HG03558 (cell line): ENCODE results near the gene PHACTR1.

Source experiments
- ATAC-seq: cut with Tn5 transposase; IDR thresholded peaks from one replicate; pipeline ENCODE4 v1.9.1; 2021; ENCODE audit warnings: moderate number of reproducible peaks; ENCODE audit not compliant: unreplicated experiment; ENCODE audit errors: extremely low read depth

PHACTR1 gene

DNA sequence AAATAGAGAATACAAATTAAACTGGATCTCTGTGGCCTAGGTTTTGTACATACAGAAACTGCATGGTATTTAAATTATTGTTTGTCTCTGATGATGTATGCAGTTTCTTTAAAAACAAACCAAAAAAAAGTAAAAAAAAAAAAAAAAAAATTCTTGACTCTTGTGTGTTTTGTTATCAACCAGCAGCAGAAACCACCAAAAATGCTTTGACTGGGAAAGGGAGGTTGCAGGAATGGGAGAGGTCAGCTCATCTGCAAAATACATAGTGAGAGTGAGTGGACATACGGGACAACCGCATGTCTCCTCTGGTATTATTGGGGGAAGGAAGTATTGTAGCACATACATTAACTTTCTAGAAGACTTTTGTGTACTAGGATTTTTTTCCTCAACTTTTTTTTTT lies 573.8 kb downstream of the PHACTR1 start:
- ATAC-seq: no peak

DNA sequence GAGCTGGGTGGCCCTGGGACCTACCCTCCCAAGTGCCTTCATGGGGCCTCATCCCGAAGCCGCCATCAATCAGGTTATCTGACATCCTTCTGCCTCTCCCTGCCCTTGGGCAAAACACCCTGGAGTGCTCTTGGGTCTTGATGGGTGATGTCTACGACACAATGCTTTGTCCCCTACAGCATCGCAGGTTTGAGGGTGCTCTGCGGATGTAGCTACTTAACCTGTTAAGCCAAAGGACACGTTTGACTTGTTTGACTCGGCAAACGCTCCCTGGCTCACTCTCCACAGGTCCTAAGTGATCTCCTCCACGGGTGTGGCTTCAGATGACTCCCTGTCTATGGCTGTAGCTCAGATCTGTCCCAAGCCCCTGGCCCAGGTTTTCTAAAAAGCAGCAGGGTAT lies 576.2 kb downstream of the PHACTR1 start:
- ATAC-seq: no peak

- no peak for ATAC-seq
Observed at GRCh38 chr6:13294499-13295069, 578.0 kb downstream of the PHACTR1 start.

DNA sequence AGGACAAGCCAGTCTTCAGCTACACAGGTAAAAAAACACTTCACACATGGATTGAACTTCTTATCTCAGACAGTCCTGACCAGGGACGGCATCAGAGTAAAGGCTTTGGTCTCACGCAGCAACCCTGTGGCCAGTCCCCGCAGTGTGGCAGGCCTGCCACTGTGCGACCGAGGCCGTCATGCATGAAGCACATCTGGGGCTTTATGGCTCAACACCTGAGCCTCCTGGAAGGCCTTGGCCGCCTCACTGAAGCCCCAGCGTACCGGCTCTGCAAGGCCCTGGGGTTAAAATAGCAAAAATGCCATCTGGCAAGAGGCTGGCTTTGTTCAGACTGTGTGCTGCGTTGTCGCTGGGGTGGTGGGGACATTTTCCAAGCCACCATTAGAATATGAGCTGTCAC lies 579.0 kb downstream of the PHACTR1 start:
- no peak for ATAC-seq

DNA sequence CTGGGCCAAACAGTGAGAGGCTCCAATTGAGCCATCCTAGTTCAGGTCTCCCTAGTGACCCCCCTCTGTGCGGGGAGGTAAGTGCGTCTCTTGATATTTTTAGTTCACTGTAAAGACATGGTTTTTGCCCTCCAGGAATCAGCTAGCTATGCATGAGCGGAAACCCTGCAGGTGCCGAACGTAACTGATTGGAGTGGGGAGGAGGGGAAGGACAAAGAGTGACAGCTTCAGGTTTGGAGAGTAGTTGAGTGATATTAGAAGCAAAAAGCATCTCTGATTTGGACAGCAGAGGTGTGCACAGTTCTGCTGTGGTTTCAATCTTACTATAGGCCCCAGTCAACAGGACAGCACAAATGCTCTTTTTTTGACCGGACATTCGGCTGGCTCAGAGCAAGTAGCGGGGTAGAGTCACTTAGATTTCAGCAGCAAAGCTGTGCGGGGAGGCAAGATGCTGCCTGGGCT lies 580.0 kb downstream of the PHACTR1 start:
- no peak for ATAC-seq

DNA sequence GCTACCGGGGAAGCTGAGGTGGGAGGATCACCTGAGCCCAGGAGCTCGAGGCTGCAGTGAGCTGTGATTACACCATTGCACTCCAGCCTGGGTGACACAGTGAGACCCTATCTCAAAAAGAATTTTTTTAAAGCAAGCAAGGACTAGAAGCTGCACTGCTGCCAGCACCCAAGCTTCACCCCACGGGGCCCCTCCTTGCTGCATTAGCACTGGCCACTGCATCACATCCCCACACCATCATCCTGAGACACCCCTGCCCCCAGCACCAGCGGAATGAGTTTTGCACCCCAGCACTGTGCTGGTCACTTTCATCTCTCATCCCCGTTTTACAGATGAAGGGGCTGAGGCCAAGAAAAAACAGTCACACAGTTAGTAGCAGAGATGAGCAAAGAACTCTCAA lies 580.8 kb downstream of the PHACTR1 start:
- ATAC-seq: no peak

DNA sequence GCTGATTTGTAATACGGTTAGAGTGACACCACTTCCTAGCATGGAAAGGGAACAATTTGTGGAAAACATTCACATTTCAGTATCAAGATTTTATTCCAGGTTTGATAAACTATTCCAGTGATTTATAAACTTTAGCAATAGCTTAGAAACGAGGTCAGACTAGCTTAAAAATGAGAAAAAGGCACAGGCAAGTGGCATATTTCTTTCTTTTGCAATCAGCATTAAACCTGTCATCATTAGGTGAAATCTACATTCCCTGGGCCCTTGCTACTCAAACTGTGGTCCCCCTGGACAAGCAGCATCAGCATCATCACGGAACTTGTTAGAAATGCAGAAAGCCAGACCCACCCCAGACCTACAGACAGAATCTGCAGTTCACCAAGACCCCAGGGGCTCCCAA lies 581.9 kb downstream of the PHACTR1 start:
- no peak for ATAC-seq

- ATAC-seq: no peak
Observed at GRCh38 chr6:13299403-13299821, 582.8 kb downstream of the PHACTR1 start.

DNA sequence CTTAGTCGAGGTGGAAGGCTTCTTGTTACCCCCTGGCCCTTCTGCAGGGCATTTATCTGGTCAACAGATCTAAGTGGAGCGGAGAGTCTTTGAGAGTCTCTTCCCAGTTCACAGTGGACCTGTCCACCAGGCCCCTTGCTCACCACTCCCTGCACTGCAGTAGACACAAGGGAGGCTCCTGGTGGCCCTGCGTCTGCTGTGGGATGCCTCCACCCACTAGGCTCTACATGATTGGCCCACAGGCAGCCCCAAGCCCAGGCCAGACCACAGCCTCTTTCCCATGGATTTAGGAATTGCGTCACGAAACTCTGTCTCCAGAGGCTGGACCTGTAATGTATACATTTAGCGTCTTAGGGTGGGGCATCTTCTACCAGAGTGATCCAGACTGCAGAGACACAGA lies 583.4 kb downstream of the PHACTR1 start:
- ATAC-seq: no peak

- ATAC-seq: no peak
Observed at GRCh38 chr6:13300643-13301590, 584.4 kb downstream of the PHACTR1 start.

- ATAC-seq: no peak
Observed at GRCh38 chr6:13302291-13302690, 585.7 kb downstream of the PHACTR1 start.

- peak; percentile 67 for ATAC-seq
Observed at GRCh38 chr6:13302751-13303667, 586.4 kb downstream of the PHACTR1 start.

- ATAC-seq: peak; percentile 30
Observed at GRCh38 chr6:13303668-13304017, 587.1 kb downstream of the PHACTR1 start.

DNA sequence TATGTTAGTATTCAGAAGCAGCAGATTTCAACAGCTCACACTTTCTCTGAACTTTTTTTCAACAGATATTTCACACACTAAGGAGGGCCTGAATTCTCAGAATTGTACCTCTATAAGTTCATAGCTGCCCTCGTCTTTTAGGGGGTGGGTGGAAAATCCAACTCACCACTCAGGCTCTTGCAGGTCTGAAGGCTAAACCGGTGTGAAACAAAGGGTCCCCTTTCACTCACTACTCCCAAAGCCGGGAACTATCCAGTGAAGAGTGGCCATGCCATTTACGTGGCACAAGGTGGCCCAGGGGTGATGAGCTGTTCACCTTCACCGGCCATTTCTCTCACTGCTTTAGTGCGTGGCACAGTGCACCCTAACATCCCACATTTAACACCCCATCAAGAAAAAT lies 587.5 kb downstream of the PHACTR1 start:
- ATAC-seq: no peak

DNA sequence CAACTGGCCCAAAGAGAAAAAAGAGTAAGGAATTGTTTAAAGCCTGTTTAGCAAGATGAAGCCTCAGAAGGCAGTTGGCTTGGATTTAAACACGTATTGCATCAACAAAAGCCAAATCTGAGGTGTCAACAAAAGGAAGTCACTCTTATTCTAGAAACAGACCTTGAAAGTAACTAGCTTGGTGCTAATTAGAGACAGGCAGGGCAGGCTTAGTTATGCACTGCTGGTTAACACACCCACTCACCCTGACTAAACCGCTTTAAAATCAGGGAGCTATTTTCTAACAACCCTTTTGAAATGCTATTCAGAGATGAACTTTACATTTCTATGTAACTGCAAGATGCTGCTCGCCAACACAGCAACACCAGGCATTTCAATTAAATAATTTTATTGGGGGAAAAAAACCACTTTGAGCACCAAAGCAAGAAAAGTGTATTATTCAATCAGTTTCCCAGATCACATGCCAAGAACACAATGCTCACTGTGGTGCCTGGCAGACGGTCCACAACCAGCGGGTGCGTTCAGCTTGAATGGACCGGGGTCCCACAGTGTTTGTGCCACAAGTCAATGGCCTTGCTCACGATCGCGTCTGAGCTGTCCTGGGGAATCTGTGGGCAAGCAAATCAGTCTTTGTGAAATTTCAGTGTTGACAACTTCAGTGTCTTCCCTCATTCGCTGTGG lies 588.2 kb downstream of the PHACTR1 start:
- ATAC-seq: no peak

GRCh38 chr6:13305288-13305687 lies 588.7 kb downstream of the PHACTR1 start:
- ATAC-seq: no peak

GRCh38 chr6:13305791-13306190 lies 589.2 kb downstream of the PHACTR1 start:
- ATAC-seq: no peak

DNA sequence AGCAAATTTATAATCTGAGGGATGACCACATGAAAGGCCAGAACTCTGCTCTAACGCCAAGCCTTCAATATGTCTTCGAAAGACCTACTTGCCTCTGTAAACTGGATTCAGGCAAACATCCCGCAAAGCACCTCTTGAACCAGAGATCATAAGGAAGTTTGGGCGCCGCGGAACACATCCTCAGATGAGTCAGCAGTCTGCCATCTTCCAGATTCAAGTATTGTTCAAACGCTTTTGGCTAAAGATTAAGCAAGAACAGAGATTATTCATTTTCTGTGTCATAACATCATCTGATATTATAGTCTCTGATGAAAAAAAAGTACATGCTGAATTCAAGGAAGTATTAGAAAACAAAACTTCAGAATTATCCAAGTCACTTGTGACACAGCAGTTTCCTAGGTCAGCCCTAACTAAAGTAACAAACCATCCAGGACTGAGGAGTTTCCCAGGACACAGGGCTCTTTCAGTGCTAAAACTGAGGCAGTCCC lies 591.0 kb downstream of the PHACTR1 start:
- no peak for ATAC-seq

GRCh38 chr6:13308332-13308731 lies 591.8 kb downstream of the PHACTR1 start:
- ATAC-seq: no peak

GRCh38 chr6:13311155-13311554 lies 594.6 kb downstream of the PHACTR1 start:
- ATAC-seq: no peak
